ENCODE data around the gene SAMM50.

DNA sequence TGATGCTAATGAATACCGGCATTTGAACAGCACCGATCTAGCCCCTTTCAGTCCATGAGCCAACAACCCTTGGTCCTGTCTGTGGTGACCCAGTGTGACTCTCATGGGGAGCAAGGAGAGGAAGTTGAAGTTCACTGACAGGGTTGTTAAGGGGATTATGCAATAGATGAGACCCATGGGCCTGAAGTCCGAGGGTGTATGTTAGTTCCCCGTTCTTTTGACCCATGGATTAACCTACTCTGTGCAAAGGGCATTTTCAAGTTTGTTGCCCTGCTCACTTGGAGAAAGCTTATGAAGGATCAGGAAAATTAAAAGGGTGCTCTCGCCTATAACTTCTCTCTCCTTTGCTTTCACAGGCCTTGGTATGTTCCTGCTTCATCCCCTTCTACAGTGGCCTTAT, 26.8 kb upstream of the SAMM50 start:
- TF ChIP-seq, protein P1, sequence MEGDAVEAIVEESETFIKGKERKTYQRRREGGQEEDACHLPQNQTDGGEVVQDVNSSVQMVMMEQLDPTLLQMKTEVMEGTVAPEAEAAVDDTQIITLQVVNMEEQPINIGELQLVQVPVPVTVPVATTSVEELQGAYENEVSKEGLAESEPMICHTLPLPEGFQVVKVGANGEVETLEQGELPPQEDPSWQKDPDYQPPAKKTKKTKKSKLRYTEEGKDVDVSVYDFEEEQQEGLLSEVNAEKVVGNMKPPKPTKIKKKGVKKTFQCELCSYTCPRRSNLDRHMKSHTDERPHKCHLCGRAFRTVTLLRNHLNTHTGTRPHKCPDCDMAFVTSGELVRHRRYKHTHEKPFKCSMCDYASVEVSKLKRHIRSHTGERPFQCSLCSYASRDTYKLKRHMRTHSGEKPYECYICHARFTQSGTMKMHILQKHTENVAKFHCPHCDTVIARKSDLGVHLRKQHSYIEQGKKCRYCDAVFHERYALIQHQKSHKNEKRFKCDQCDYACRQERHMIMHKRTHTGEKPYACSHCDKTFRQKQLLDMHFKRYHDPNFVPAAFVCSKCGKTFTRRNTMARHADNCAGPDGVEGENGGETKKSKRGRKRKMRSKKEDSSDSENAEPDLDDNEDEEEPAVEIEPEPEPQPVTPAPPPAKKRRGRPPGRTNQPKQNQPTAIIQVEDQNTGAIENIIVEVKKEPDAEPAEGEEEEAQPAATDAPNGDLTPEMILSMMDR (IDR thresholded peaks at IDR 0.05) = no peak
- TF ChIP-seq ZFX (IDR thresholded peaks at IDR 0.05; ENCODE audit: borderline replicate concordance) = no peak

Data from 22Rv1 (cell line).